Measurements from ENCODE around the gene KRT77. TPM values are rescaled to one million over a fixed set of nuclear protein-coding genes. Genes with fewer than 3 reads are reported as not detected.

The KRT77 gene
- total RNA-seq, 6 experiments from 2014 or later = not detected

GRCh38 chr12:52698651-52699340, 4.5 kb downstream of the KRT77 start:
- intact Hi-C loops (cut with DNase I) = no loop called here
- TF ChIP-seq POLR2A (IDR thresholded peaks at IDR 0.05) = no peak
- TF ChIP-seq, protein P1, sequence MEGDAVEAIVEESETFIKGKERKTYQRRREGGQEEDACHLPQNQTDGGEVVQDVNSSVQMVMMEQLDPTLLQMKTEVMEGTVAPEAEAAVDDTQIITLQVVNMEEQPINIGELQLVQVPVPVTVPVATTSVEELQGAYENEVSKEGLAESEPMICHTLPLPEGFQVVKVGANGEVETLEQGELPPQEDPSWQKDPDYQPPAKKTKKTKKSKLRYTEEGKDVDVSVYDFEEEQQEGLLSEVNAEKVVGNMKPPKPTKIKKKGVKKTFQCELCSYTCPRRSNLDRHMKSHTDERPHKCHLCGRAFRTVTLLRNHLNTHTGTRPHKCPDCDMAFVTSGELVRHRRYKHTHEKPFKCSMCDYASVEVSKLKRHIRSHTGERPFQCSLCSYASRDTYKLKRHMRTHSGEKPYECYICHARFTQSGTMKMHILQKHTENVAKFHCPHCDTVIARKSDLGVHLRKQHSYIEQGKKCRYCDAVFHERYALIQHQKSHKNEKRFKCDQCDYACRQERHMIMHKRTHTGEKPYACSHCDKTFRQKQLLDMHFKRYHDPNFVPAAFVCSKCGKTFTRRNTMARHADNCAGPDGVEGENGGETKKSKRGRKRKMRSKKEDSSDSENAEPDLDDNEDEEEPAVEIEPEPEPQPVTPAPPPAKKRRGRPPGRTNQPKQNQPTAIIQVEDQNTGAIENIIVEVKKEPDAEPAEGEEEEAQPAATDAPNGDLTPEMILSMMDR (IDR thresholded peaks at IDR 0.05) = no peak
- no peaks in the 10 kb centered on the region for H3K36me3 ChIP-seq
- H3K4me1 ChIP-seq = no peaks in the 10 kb centered on the region
- H3K4me3 ChIP-seq = no peak overlapping the region
- H3K27me3 ChIP-seq = no peaks in the 10 kb centered on the region
- DNase-seq = no peak
- H3K27ac ChIP-seq = no peak overlapping the region
- no peak for ATAC-seq
- WGBS (ENCODE audit: insufficient coverage, low coverage, low lambda C conversion rate, missing lambda C conversion rate) = 31% methylated on average over 7 of the region's 11 CpGs
- no peaks in the 10 kb centered on the region for H3K9me3 ChIP-seq

DNA sequence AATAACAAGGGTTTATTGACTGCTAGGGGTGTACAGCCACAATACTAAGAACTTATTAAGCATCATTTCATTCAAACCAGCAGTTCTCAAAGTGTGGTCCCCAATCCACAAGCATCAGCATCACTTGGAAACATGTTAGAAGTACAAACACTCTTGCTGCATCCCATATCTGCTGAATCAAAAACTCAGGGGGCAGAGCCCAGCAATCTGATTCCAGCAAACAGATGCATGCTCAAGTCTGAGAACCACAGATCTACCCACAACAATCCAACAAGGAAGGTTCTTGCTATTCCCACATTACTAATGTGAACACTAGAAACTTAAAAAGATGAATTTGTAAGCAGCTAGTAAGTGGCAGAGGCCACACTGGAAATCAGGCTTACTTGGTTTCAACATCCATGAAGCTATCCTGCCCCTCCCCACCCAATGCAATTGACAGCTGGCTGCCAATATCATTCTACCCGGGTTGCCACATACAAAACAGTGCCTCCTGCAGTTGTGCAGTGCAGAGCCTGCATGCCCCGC, 6.2 kb downstream of the KRT77 start:
- TF ChIP-seq, protein P1 (IDR thresholded peaks at IDR 0.05) = no peak
- TF ChIP-seq POLR2A (IDR thresholded peaks at IDR 0.05) = no peak
- Histone ChIP-seq H3K9me3 (no peaks in the 10 kb centered on the region), H3K36me3 (no peaks in the 10 kb centered on the region)

DNA sequence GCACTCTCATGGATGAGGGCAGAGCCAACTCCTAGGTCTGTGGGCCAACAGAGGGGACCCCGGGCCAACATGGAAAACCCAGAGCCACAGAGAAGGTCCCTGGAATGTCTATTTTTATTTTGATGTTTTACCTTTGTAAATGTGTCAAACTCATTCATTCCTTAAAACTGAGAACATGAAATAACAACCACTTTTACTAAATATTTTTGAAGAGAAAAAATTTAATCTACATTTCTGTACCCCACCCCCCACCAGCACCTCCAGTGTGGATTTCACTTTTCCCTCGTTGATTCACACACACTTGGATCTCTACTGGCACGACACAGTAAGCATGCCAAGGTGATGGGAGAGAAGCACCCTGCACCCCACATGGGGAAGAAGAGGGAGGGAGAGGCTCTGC, 6.7 kb downstream of the KRT77 start:
- no peak overlapping the region for H3K27ac ChIP-seq
- no peak overlapping the region for H3K4me3 ChIP-seq
- H3K36me3 ChIP-seq = no peaks in the 10 kb centered on the region
- TF ChIP-seq POLR2A (IDR thresholded peaks at IDR 0.05) = no peak
- TF ChIP-seq, protein P1 (IDR thresholded peaks at IDR 0.05) = no peak
- no peaks in the 10 kb centered on the region for H3K4me1 ChIP-seq
- H3K9me3 ChIP-seq = no peaks in the 10 kb centered on the region
- intact Hi-C loops (cut with DNase I) = no loop called here
- 51% methylated on average over 2 of the region's 3 CpGs for WGBS (ENCODE audit: insufficient coverage, low coverage, low lambda C conversion rate, missing lambda C conversion rate)
- no peaks in the 10 kb centered on the region for H3K27me3 ChIP-seq
- no peak for DNase-seq
- ATAC-seq = no peak

More for the DNA sequence above, 6.2 kb downstream of the KRT77 start:
- H3K27ac ChIP-seq = no peak overlapping the region
- WGBS (ENCODE audit: insufficient coverage, low coverage, low lambda C conversion rate, missing lambda C conversion rate) = 40% methylated on average over 1 of the region's 2 CpGs
- H3K27me3 ChIP-seq = no peaks in the 10 kb centered on the region
- no peak overlapping the region for H3K4me3 ChIP-seq
- DNase-seq (no peak), ATAC-seq (no peak)
- no peaks in the 10 kb centered on the region for H3K4me1 ChIP-seq
- intact Hi-C loops (cut with DNase I) = no loop called here

GRCh38 chr12:52695039-52695438, 8.3 kb downstream of the KRT77 start:
- DNase-seq (no peak), ATAC-seq (no peak)
- no peaks in the 10 kb centered on the region for H3K36me3 ChIP-seq
- H3K4me3 ChIP-seq = no peak overlapping the region
- TF ChIP-seq, protein P1 (IDR thresholded peaks at IDR 0.05) = no peak
- TF ChIP-seq POLR2A (IDR thresholded peaks at IDR 0.05) = no peak
- H3K27me3 ChIP-seq = no peaks in the 10 kb centered on the region
- intact Hi-C loops (cut with DNase I) = no loop called here
- no peaks in the 10 kb centered on the region for H3K9me3 ChIP-seq
- H3K27ac ChIP-seq = no peak overlapping the region
- peaks cover 0 to 4% (median 0%) of the 10 kb centered on the region in 4 donors for H3K4me1 ChIP-seq
- 67% methylated on average over 1 of the region's 3 CpGs for WGBS (ENCODE audit: insufficient coverage, low coverage, low lambda C conversion rate, missing lambda C conversion rate)
